GM12865 (cell line): Measurements from ENCODE around the gene HMGN2.
"Not testable (repeated sequence)": the region's sequence is repeated elsewhere in the genome, so short reads cannot be mapped to it uniquely, and the experiment has no call there.

Experiments
- DNase-seq: peaks from one replicate; pipeline ENCODE4 v3.0.0; 2010; ENCODE audit warnings: low read depth
- H3K4me3 ChIP-seq: 2 replicates; pipeline ENCODE4 v1.5.1; 2011; ENCODE audit warnings: mild to moderate bottlenecking, low read depth, low read length, control low read depth
- TF ChIP-seq, protein P1 (sequence below): IDR thresholded peaks from 2 replicates; pipeline ENCODE4 v1.5.1; 2011; ENCODE audit warnings: low read length, control low read depth, low read depth, inconsistent platforms; ENCODE audit not compliant: insufficient read depth; ENCODE audit errors: missing control alignments

Gene HMGN2

GRCh38 chr1:26493267-26493666 lies 21.0 kb downstream of the HMGN2 start:
- no peak overlapping the region for H3K4me3 ChIP-seq
- TF ChIP-seq, protein P1, sequence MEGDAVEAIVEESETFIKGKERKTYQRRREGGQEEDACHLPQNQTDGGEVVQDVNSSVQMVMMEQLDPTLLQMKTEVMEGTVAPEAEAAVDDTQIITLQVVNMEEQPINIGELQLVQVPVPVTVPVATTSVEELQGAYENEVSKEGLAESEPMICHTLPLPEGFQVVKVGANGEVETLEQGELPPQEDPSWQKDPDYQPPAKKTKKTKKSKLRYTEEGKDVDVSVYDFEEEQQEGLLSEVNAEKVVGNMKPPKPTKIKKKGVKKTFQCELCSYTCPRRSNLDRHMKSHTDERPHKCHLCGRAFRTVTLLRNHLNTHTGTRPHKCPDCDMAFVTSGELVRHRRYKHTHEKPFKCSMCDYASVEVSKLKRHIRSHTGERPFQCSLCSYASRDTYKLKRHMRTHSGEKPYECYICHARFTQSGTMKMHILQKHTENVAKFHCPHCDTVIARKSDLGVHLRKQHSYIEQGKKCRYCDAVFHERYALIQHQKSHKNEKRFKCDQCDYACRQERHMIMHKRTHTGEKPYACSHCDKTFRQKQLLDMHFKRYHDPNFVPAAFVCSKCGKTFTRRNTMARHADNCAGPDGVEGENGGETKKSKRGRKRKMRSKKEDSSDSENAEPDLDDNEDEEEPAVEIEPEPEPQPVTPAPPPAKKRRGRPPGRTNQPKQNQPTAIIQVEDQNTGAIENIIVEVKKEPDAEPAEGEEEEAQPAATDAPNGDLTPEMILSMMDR = no peak
- no peak for DNase-seq

- H3K4me3 ChIP-seq = no peak overlapping the region
- TF ChIP-seq, protein P1 = no peak
- DNase-seq = no peak
These were observed 21.7 kb downstream of the HMGN2 start for GRCh38 chr1:26493938-26494337.

DNA sequence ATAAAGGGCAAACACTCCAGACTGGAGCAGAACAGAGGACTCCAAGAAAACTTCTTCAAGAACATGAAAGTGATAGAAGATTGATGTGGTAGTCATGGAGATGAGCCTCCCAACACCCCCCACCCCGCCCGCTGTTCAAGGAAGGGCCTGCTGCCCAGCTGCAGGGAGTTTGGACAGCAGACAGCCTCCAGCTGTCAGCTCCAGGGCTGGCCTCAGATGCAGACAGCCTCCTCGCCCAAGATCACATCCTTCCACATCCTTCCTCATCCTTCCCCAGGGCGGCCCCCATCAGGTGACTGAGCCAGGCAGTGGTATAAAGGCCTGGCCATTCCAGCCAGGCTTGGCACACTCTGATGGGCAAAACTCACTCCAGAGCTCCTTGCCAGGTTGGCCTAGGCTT lies 24.6 kb downstream of the HMGN2 start:
- H3K4me3 ChIP-seq = no peak overlapping the region
- TF ChIP-seq, protein P1 = no peak
- no peak for DNase-seq

DNA sequence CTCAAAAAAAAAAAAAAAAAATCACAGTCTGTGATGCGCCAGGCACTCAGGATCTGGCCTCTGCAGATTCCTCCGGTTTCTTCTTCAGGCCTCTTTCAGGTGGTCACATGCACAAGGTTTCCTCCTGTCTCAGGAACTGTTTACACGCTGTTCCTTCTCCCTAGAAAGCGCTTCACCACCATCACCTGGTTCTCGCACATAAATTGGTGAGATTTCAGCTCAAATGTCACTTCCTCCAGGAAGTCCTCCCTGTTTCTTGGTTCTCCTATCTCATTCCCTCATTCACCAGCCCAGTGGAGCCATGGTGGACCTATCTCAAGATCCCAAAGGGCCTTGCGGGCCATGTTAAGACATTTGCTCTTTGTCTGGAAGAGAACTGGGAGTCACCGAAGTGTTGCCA lies 26.7 kb downstream of the HMGN2 start:
- no peak for DNase-seq
- TF ChIP-seq, protein P1 = no peak
- H3K4me3 ChIP-seq = no peak overlapping the region

DNA sequence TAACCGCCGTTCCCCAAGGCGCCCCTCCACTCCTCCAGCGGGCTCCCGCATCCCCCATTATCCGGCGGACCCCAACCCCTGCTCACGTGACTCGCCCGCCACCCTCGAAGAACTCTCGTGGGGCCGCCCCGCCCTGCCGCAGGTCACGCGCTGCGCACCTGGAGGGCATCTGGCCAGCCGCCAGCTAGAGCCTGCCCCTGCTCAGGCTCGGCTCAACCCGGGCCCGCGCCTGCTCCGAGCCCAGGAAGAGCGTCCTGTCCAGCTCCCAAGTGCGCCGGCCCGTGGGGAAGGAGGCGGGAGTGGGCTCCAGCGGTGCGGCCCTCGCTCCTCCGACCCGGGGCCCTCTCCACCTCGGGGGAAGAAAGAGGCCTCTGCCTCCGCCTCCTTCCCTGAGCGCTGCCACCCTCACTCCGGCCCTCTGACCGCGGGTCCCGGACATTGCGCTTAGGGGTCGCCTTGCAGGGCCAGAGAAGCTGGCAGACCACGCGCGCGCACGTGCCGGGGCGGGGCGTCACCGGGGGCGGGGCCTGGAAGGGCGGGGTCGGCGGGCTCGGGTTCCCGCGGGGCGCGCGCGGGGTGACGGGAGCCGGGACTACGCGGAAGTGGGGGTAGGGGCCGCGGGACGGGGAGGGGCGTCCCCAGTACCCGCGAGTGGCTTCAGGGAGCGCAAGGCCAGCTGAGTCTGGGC lies 28.4 kb downstream of the HMGN2 start:
- TF ChIP-seq, protein P1 = no peak
- peak overlapping the region; percentile 78 for H3K4me3 ChIP-seq
- peak; percentile 94 for DNase-seq

GRCh38 chr1:26510711-26511110 lies 38.5 kb downstream of the HMGN2 start:
- not testable (repeated sequence) for DNase-seq, H3K4me3 ChIP-seq

GRCh38 chr1:26515836-26516235 lies 43.6 kb downstream of the HMGN2 start:
- not testable (repeated sequence) for H3K4me3 ChIP-seq, DNase-seq

DNA sequence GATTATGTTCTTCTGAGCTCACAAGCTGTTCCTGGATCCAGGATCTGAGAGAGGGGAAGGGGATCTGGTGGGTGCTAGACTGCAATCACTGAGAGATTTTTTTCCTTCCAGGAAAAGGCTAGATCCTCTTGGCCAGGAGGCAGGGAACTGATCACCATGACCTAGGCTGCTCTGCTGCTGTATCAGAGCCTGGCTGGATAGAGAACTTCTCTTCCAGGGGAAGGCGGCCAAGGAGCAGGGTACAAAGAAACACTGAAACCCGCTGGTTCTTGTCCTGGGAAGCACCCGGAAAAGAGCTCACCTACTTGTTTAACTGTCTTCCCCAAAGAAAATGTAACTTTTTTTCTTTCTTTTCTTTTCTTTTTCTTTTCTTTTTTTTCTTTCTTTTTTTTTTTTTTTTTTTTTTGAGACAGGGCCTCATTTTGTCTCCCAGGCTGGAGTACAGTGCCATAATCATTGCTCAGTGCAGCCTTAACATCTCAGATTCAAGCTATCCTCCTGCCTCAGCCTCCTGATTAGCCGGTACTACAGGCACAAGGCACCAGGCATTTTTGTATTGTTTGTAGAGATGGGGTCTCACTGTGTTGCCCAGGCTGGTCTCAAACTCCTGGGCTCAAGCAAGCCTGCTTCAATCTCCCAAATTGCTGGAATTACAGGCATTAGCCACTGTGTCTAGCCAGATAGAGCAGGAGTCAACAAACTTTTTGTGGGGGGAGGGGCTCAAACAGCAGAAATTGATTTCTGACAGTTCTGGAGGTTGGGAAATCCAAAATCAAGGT lies 44.9 kb downstream of the HMGN2 start:
- H3K4me3 ChIP-seq = no peak overlapping the region
- no peak for DNase-seq
- TF ChIP-seq, protein P1 = no peak
